Right ventricle myocardium superior (tissue), 1 donor: ENCODE measurements around the gene GOLGA2. TPM values are rescaled to one million over a fixed set of nuclear protein-coding genes. Genes with fewer than 3 reads are reported as not detected.

Experiments used
- ATAC-seq: fragments of 200-7000 bp; cut with Tn5 transposase; one replicate; pipeline ENCODE4 v1.9.1; 2020; ENCODE audit warnings: mild to moderate bottlenecking; ENCODE audit not compliant: poor library complexity
- DNase-seq: peaks from one replicate; pipeline ENCODE4 v3.0.0-alpha.2; 2020
- intact Hi-C: fragments of 100-400 bp; cut with DNase I; formaldehyde crosslinking; loops from one replicate; pipeline ENCODE4 v1.11.2; 2022
- microRNA-seq: library from miRNA; unstranded; fragments of <30 nt; microRNA quantifications from one replicate; pipeline ENCODE4 v1.2.0, GENCODE V29; 2020
- total RNA-seq: library from RNA; stranded (reverse); fragmentation: NEBNext Ultra II Directional; extraction: Animal tissue kit (Norgen Biotek cat#: 25700); gene quantifications from one replicate; pipeline ENCODE4 v1.2.1, GENCODE V29; 2021
- donor health status: DM: no; HTN: yes; CAD: no; lungs with severe emphysema.

The GOLGA2 gene
- total RNA-seq, 1 donor from 2014 or later, result 77.7 TPM

DNA sequence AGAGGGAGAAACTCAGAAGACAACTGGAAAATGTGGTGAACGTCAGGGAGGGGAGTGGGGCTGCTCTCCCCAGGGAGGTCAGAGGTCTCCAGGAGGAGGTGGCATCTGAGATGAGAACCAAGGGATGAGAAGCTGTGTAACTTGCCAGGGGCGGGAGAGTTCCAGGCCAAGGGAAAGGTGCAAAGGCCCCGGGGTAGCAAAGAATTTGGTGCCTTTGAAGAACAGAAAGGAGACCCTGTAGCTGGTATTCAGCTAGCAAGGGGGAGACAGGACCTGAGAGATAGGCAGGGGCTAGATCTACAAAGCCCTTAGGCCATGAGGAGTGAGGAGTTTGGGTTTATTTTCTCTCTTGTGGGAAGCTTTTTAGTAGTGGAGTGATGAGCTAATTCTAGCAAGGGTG lies 69.3 kb downstream of the GOLGA2 start:
- no peak for DNase-seq
- no peak for ATAC-seq
- intact Hi-C loops, result no loop called here

Small RNAs within 50 kb of the gene (microRNA-seq; reads per million reads assigned to microRNA genes)
- gene MIR199B, result 3,273 reads per million, percentile 90 among the genes with 10 or more reads in this experiment
- not detected for gene MIR3154

Other genes with a start within 250 kb of the GOLGA2 start
- gene NAIF1, start 208.7 kb downstream of the GOLGA2 start, total RNA-seq, result 4.5 TPM
- gene SLC25A25, start 207.8 kb downstream of the GOLGA2 start, total RNA-seq, result 5.0 TPM
- gene PTGES2, start 148.3 kb downstream of the GOLGA2 start, total RNA-seq, result 155 TPM
- gene LCN2, start 126.6 kb downstream of the GOLGA2 start, total RNA-seq, result not detected
- gene BBLN, start 115.7 kb downstream of the GOLGA2 start, total RNA-seq, result 31.3 TPM
- 75.3 TPM for gene CIZ1, start 84.4 kb downstream of the GOLGA2 start, total RNA-seq
- gene DNM1, start 72.6 kb downstream of the GOLGA2 start, total RNA-seq, result 7.0 TPM
- gene SWI5, start 269 bp upstream of the GOLGA2 start, total RNA-seq, result 16.3 TPM
- gene TRUB2, start 46.4 kb upstream of the GOLGA2 start, total RNA-seq, result 35.5 TPM
- gene COQ4, start 46.8 kb upstream of the GOLGA2 start, total RNA-seq, result 29.5 TPM
- gene SLC27A4, start 64.5 kb upstream of the GOLGA2 start, total RNA-seq, result 19.0 TPM
- gene URM1, start 95.4 kb upstream of the GOLGA2 start, total RNA-seq, result 56.9 TPM
- 7.2 TPM for gene CERCAM, start 144.8 kb upstream of the GOLGA2 start, total RNA-seq
- gene ODF2, start 180.0 kb upstream of the GOLGA2 start, total RNA-seq, result 12.0 TPM
- 18.7 TPM for gene GLE1, start 228.7 kb upstream of the GOLGA2 start, total RNA-seq